NCI-H1436 (cell line): ENCODE data around the gene IKZF4.

Experiments
- DNase-seq: peaks from one replicate; lab custom pipeline; 2025; lab: John Stamatoyannopoulos, UW

Gene IKZF4

DNA sequence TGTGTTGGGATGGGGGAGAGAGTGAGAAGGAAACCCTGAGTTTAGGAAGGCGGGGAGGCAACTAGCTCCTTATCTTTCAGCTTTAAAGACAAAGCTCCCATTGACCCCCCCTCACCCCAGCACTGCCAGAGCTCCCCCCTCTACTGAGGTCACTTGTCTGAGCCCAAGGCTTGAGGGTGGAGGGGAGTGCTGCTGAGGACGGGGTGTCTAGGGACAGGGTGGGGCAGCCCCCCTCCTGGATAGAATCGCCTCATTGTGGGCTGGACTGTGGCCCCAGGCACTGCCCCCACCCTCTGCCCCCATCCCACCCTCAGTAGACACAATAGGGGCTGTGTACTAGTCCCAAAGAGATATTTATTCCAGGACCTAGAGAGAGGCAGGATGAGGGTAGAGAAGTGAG lies 62.1 kb downstream of the IKZF4 start:
- no peak for DNase-seq

DNA sequence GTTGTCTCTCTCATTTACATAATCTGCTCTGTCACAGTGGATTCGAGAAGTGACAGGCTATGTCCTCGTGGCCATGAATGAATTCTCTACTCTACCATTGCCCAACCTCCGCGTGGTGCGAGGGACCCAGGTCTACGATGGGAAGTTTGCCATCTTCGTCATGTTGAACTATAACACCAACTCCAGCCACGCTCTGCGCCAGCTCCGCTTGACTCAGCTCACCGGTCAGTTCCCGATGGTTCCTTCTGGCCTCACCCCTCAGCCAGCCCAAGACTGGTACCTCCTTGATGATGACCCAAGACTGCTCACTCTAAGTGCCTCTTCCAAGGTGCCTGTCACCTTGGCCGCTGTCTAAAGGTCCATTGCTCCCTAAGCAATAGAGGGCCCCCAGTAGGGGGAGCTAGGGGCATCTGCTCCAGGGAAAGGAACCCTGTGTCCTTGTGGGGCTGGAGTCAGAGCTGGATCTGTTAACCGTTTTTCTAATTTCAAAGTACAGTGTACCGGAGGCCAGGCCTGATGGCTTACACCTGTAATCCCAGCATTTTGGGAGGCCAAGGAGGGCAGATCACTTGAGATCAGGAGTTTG lies 64.2 kb downstream of the IKZF4 start:
- DNase-seq: no peak

DNA sequence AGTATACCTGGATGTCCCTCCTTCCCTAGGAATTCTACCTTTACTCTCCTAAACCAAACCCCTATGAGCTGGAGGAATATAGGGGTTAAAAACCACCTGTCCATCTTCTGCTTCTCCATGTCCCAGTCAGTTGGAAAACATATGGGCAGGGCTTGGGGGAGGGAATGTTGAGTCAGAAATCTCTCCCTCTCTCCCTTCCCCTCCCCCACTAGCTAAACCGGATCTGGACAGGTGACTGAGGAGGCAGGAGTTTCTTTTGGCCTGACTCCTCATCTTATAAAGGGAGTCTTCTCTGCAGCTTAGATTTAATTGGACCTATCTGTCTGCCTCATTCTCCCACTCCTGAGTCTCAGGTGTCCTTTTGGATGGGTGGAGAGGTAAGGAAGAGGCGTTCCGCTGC lies 65.3 kb downstream of the IKZF4 start:
- DNase-seq: no peak

DNA sequence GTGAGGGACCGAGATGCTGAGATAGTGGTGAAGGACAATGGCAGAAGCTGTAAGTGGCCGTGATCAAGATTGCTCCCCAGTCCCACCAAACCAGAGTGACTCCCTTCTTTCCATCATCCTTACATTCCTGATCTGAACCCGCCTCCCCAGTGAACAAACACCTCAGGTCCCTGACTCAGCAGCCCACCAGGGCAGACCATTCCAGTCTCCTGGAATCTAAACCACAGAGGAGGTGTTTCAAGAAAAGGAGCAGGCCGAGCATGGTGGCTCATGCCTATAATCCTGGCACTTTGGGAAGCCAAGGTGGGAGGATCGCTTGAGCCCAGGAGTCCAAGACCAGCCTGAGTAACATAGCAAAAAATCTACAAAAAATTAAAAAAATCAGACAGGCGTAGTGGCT lies 65.8 kb downstream of the IKZF4 start:
- DNase-seq: no peak

DNA sequence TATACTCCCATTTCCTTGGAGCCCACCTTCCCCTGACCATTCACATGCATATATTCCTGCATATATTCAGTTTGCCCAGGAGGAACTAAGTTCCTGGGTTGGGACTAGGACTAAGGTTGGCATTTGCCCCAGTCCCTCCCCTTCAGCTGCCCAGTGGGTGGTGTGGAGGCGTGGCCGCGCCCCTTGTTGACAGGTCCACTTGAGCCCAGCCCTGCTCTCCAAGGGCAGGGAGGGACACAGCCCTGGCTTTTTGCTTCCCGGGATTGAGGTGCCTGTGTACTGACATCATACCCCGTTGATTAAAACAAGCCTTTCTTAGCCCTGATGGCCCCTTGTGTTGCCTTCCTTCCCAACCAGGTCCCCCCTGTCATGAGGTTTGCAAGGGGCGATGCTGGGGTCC lies 66.4 kb downstream of the IKZF4 start:
- no peak for DNase-seq
